GM10266 (cell line): ENCODE measurements around the gene ITGB1.
"Not testable (repeated sequence)": the region's sequence is repeated elsewhere in the genome, so short reads cannot be mapped to it uniquely, and the experiment has no call there.

ENCODE experiments used
- DNase-seq: peaks from one replicate; pipeline ENCODE4 v3.0.0; 2012; ENCODE audit errors: extremely low spot score
- TF ChIP-seq, protein P1 (sequence below): IDR thresholded peaks from 2 replicates; pipeline ENCODE4 v1.5.1; 2012; ENCODE audit warnings: mild to moderate bottlenecking, low read depth; ENCODE audit not compliant: control insufficient read depth, insufficient read depth; ENCODE audit errors: missing control alignments

ITGB1 gene

DNA sequence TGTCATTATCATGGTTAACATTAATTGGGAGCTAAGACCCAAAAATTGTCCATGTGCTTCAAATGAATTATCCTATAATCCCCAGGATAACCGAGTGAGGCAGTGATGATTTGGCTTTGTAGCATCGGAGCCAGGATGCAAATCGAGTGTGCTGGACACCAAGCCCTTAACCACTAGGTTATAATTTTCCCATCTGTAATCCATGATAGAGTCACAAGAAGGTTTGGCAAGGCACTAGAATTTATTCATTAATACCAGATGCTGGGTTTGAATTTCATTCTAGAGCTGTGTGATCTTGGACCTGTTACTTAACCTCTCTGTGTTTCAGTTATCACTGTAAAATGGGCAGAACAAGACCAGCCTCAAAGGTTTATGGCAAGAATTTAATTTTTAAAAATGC lies 21.0 kb upstream of the ITGB1 start:
- no peak for DNase-seq
- TF ChIP-seq, protein P1, sequence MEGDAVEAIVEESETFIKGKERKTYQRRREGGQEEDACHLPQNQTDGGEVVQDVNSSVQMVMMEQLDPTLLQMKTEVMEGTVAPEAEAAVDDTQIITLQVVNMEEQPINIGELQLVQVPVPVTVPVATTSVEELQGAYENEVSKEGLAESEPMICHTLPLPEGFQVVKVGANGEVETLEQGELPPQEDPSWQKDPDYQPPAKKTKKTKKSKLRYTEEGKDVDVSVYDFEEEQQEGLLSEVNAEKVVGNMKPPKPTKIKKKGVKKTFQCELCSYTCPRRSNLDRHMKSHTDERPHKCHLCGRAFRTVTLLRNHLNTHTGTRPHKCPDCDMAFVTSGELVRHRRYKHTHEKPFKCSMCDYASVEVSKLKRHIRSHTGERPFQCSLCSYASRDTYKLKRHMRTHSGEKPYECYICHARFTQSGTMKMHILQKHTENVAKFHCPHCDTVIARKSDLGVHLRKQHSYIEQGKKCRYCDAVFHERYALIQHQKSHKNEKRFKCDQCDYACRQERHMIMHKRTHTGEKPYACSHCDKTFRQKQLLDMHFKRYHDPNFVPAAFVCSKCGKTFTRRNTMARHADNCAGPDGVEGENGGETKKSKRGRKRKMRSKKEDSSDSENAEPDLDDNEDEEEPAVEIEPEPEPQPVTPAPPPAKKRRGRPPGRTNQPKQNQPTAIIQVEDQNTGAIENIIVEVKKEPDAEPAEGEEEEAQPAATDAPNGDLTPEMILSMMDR: no peak

DNA sequence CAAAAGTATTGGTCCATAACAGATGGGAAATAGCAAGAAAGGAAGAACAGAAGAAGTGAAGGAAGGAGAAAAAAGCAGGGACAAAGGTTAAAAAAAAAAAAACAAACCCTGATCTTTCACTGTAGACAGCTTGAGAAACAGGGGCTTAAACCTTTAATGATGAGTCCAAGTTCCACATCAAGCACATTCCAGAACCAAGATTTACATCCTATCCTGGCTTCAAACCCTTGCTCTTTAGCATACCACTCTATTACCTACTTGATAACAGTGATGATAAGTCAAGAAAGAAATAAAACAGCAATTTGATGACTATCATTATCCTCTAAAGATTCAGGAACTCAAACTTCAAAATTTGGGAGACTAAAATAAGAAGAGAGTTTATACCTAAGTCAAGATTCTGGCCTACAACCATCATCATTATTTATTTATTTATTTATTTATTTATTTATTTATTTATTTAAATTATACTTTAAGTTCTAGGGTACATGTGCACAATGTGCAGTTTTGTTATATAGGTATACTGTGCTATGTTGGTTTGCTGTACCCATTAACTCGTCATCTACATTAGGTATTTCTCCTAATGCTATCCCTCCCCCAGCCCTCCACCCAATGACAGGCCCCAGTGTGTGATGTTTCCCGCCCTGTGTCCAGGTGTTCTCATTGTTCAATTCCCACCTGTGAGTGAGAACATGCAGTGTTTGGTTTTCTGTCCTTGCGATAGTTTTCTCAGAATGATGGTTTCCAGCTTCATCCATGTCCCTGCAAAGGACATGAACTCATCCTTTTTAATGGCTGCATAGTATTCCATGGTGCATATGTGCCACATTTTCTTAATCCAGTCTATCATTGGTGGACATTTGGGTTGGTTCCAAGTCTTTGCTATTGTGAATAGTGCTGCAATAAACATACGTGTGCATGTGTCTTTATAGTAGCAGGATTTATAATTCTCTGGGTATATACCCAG lies 20.1 kb upstream of the ITGB1 start:
- DNase-seq: not testable (repeated sequence)

DNA sequence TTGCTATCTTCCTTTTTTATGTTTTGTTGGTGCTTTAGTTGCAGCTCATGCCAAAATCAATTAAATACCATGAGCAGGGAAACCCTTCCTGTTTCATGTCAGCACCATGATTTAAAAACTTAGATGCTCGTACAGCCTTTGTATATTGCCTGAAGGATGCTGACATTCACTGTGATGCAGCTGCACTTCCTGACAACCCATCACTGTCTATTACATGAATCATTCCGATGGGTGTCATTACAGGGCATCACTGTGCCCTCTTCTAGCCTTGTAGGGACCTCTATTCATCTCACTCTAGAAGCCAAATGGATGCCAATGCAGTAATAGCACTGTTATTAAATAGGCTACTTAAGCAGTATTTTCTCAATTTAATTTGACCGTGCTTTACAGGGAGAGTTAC lies 18.3 kb upstream of the ITGB1 start:
- TF ChIP-seq, protein P1: no peak
- no peak for DNase-seq

DNA sequence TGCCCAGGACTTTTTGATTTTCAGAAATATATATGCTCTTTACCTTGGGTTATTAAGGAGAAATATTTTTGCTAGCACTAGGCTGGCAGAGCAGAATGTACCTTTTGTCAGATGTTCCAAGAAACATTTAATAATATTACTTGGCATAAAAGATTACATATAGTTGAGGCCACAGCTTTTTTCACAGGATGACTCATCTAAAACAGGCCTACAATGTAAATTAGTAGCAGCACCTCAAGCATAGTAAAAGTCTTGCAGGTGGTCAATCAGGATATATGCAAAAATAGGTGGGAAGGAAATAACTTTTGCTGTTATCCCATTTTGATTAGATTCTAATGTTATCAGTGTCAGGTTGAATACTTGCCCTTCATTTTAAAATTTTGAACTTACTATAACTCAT lies 14.9 kb upstream of the ITGB1 start:
- TF ChIP-seq, protein P1: no peak
- DNase-seq: no peak

DNA sequence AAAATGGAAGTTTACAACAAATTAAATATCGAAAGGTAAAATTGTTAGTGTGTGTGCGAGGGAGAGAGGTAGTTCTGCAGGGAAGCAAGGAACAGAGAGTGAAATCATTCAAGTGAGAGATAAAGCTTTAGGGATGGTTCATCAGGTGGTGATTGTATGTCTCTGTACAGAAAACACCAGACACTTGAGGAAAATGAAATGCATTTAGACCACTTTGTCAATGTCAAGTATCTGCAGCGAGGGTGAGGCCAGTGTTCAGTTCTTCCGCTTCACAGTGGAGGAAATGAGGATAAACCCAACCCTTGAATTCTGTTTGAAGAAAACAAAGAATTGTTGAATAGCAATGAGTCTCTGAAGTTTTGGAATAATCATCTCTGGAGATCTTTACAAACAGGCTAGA lies 14.4 kb upstream of the ITGB1 start:
- no peak for DNase-seq
- TF ChIP-seq, protein P1: no peak

GRCh38 chr10:32971536-32972091 lies 13.6 kb upstream of the ITGB1 start:
- no peak for DNase-seq
- TF ChIP-seq, protein P1: no peak

- DNase-seq: no peak
- TF ChIP-seq, protein P1: no peak
Observed at GRCh38 chr10:32970910-32971309, 12.9 kb upstream of the ITGB1 start.
